ENCODE measurements around the gene NACA. TPM values are rescaled to one million over a fixed set of nuclear protein-coding genes. Genes with fewer than 3 reads are reported as not detected.

NACA gene
- total and polyA plus RNA-seq, 2 of the 13 experiments (the other 11 are each of a cell fraction or from before 2014, with no cell fraction given), result 799 to 1,700 TPM

DNA sequence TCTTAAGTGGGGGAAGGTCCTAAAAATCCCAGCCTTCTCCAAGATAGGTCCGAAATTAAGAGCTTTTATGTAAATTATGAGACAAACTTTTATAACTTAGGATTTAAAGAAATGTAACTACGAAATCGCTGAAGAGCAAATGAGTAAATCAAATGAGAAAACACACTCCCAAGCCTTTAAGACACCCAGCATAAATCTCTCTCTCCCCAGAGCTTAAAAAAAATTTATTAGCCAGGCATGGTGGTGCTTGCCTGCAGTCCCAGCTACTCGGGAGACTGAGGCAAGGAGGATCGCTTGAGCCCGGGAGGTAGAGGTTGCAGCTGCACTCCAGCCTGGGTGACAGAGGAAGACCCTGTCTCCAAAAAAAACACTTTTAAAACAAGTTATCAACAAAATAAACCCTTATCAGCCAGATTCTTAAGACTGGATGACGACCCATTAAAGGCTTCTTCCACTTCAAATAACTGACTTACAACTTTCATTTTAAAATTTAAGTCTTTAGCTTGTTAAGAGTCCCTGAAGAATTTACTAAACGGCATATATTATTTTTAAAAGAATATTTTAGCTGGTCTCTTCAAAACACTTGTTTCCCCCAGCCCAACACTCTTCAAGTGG, 40.2 kb downstream of the NACA start (continued):
- TF ChIP-seq, protein P1, sequence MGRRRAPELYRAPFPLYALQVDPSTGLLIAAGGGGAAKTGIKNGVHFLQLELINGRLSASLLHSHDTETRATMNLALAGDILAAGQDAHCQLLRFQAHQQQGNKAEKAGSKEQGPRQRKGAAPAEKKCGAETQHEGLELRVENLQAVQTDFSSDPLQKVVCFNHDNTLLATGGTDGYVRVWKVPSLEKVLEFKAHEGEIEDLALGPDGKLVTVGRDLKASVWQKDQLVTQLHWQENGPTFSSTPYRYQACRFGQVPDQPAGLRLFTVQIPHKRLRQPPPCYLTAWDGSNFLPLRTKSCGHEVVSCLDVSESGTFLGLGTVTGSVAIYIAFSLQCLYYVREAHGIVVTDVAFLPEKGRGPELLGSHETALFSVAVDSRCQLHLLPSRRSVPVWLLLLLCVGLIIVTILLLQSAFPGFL (CRISPR knock-in tag; IDR thresholded peaks at IDR 0.05), result no peak
- no peak for TF ChIP-seq HMG20B (CRISPR knock-in tag; conservative IDR thresholded peaks at IDR 0.05)
- TF ChIP-seq ZBTB7B (CRISPR knock-in tag; IDR thresholded peaks at IDR 0.05), result no peak
- TF ChIP-seq ZNF207 (IDR thresholded peaks at IDR 0.05; ENCODE audit: borderline replicate concordance), result no peak
- TF ChIP-seq ZNF552 (CRISPR knock-in tag; IDR thresholded peaks at IDR 0.05; ENCODE audit: borderline replicate concordance), result no peak
- TF ChIP-seq, protein P2, sequence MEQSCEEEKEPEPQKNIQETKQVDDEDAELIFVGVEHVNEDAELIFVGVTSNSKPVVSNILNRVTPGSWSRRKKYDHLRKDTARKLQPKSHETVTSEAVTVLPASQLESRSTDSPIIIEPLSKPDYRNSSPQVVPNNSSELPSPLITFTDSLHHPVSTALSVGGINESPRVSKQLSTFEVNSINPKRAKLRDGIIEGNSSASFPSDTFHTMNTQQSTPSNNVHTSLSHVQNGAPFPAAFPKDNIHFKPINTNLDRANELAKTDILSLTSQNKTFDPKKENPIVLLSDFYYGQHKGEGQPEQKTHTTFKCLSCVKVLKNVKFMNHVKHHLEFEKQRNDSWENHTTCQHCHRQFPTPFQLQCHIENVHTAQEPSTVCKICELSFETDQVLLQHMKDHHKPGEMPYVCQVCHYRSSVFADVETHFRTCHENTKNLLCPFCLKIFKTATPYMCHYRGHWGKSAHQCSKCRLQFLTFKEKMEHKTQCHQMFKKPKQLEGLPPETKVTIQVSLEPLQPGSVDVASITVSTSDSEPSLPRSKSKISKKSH (CRISPR knock-in tag; IDR thresholded peaks at IDR 0.05; ENCODE audit: borderline replicate concordance), result no peak

DNA sequence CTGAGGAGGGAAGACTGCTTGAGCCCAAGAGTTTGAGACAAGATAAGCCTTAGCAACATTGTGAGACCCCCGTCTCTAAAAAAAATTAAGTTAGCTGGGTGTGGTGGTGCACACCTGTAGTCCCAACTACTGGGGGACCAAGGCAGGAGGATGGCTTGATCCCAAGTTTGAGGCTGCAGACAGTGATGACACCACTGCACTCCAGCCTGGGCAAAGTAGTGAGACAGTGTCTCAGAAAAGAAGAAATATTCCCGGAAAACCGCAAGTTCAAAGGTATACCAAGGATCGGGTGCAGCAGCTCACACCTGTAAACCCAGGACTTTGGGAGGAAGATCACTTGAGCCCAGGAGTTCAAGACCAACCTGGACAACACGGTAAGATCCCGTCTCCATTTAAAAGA, 42.8 kb downstream of the NACA start:
- BruUV-seq (replicated peaks), result no TSS peak
- WGBS (ENCODE audit: low lambda C conversion rate), result 81% methylated on average over 6 of the region's 6 CpGs
- ChIA-PET CTCF (ENCODE audit: low intra/inter-chr PET ratio, low total read pairs) (no interaction called here), POLR2A (no interaction called here)
- H3K4me1 ChIP-seq (ENCODE audit: insufficient read depth, low read length), result peaks cover 60% of the 10 kb centered on the region
- intact Hi-C loops (cut with micrococcal nuclease; ENCODE audit: unreplicated experiment) (no loop called here), in situ Hi-C loops (cut with HindIII; ENCODE audit: extremely low pct_ligation_motif_present, low pct_unique_long_range_greater_than_20kb) (no loop called here)
- no peak overlapping the region for H3K4me3 ChIP-seq (replicated peaks in 1 of 3; ENCODE audit: insufficient read depth in 1 of 3, low read depth in 2 of 3, low read length in 3 of 3)
- peaks cover 96% of the 10 kb centered on the region for H3K79me2 ChIP-seq (ENCODE audit: insufficient read depth, low read length)
- H3K27me3 ChIP-seq (ENCODE audit: control insufficient read depth in 1 of 2, insufficient read depth in 2 of 2, low read length in 2 of 2), result no peaks in the 10 kb centered on the region; a peak in 1 of 5 replicates
- FAIRE-seq (no peak), ATAC-seq (no peak), DNase-seq (ENCODE audit: low spot score) (no peak)
- peaks cover 74% of the 10 kb centered on the region for H4K20me1 ChIP-seq (ENCODE audit: insufficient read depth, low read length)
- H3K4me2 ChIP-seq (ENCODE audit: low read depth, low read length), result 0 out of 2 replicates have a peak overlapping the region, but pooled peaks have one; percentile 56
- H2AFZ ChIP-seq (ENCODE audit: low read length), result no peak overlapping the region
- H3K36me3 ChIP-seq (replicated peaks in 1 of 2; ENCODE audit: control insufficient read depth in 1 of 2, insufficient read depth in 2 of 2, low read length in 2 of 2), result peaks cover 6 to 27% of the 10 kb centered on the region in 2 experiments; a peak in 3 of 5 replicates
- H3K27ac ChIP-seq (ENCODE audit: extremely low read length, insufficient read depth, low read length), result no peak overlapping the region
- H3K9ac ChIP-seq (ENCODE audit: insufficient read depth, low read depth, low read length), result no peak overlapping the region
- no peaks in the 10 kb centered on the region for H3K9me3 ChIP-seq (ENCODE audit: low read length)
- TF ChIP-seq BORCS8-MEF2B (CRISPR knock-in tag; IDR thresholded peaks at IDR 0.05), result no peak
- TF ChIP-seq ZNF121 (CRISPR knock-in tag; IDR thresholded peaks at IDR 0.05), result 0 out of 2 replicates have a peak, but pooled peaks have one; percentile 43
- no peak for TF ChIP-seq AGO1 (IDR thresholded peaks at IDR 0.05; ENCODE audit: low read depth, low read length, poor library complexity, severe bottlenecking)
- no peak for TF ChIP-seq TEAD2 (CRISPR knock-in tag; IDR thresholded peaks at IDR 0.05)
- TF ChIP-seq, protein P3, sequence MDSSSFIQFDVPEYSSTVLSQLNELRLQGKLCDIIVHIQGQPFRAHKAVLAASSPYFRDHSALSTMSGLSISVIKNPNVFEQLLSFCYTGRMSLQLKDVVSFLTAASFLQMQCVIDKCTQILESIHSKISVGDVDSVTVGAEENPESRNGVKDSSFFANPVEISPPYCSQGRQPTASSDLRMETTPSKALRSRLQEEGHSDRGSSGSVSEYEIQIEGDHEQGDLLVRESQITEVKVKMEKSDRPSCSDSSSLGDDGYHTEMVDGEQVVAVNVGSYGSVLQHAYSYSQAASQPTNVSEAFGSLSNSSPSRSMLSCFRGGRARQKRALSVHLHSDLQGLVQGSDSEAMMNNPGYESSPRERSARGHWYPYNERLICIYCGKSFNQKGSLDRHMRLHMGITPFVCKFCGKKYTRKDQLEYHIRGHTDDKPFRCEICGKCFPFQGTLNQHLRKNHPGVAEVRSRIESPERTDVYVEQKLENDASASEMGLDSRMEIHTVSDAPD (CRISPR knock-in tag; IDR thresholded peaks at IDR 0.05), result no peak
- 0 out of 4 replicates have a peak, but pooled peaks of 1 of the 2 experiments have one; percentile 10 for TF ChIP-seq POLR2A (IDR thresholded peaks at IDR 0.05; ENCODE audit: insufficient read depth in 1 of 2, low read depth in 2 of 2, low read length in 2 of 2)
- TF ChIP-seq, protein P4, sequence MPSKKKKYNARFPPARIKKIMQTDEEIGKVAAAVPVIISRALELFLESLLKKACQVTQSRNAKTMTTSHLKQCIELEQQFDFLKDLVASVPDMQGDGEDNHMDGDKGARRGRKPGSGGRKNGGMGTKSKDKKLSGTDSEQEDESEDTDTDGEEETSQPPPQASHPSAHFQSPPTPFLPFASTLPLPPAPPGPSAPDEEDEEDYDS (CRISPR knock-in tag; IDR thresholded peaks at IDR 0.05), result no peak
- no peak for TF ChIP-seq HDAC1 (CRISPR knock-in tag; IDR thresholded peaks at IDR 0.05)
- no peak for TF ChIP-seq ZMYM2 (CRISPR knock-in tag; IDR thresholded peaks at IDR 0.05)
- no peak for TF ChIP-seq TBX2 (CRISPR knock-in tag; IDR thresholded peaks at IDR 0.05; ENCODE audit: borderline replicate concordance)
